Right ventricle myocardium inferior (tissue), 1 donor: ENCODE results near the gene ZNF483. TPM values are rescaled to one million over a fixed set of nuclear protein-coding genes. Genes with fewer than 3 reads are reported as not detected.
A peak's percentile ranks its signal among the peaks of the same experiment; 100 is the strongest.
"Not testable (repeated sequence)": the region's sequence is repeated elsewhere in the genome, so short reads cannot be mapped to it uniquely, and the experiment has no call there.

Experiments used
- ATAC-seq: fragments of 200-7000 bp; cut with Tn5 transposase; one replicate; pipeline ENCODE4 v1.9.1; 2020; ENCODE audit warnings: mild to moderate bottlenecking, moderate library complexity
- DNase-seq: peaks from one replicate; pipeline ENCODE4 v3.0.0; 2021; ENCODE audit errors: missing footprints
- intact Hi-C: fragments of 100-400 bp; cut with DNase I; formaldehyde crosslinking; loops from one replicate; pipeline ENCODE4 v1.11.0; 2022
- total RNA-seq: library from RNA; stranded (reverse); fragmentation: NEBNext Ultra II Directional; extraction: Animal tissue kit (Norgen Biotek cat#: 25700); gene quantifications from one replicate; pipeline ENCODE4 v1.2.1, GENCODE V29; 2021
- donor health status: DM: no; HTN: yes; CAD: no; lungs with severe emphysema.

ZNF483 gene
- total RNA-seq, 1 donor from 2014 or later, result 4.2 TPM

GRCh38 chr9:111531716-111532115, 6.7 kb downstream of the ZNF483 start:
- intact Hi-C loops, result no loop called here
- ATAC-seq, result no peak

GRCh38 chr9:111533099-111533790, 8.3 kb downstream of the ZNF483 start:
- DNase-seq (no peak), ATAC-seq (no peak)
- intact Hi-C loops, result no loop called here

More at GRCh38 chr9:111531716-111532115, 6.7 kb downstream of the ZNF483 start:
- no peak for DNase-seq

- DNase-seq, result no peak
- intact Hi-C loops, result no loop called here
- ATAC-seq, result no peak
These were observed 17.7 kb downstream of the ZNF483 start for GRCh38 chr9:111542497-111543254.

DNA sequence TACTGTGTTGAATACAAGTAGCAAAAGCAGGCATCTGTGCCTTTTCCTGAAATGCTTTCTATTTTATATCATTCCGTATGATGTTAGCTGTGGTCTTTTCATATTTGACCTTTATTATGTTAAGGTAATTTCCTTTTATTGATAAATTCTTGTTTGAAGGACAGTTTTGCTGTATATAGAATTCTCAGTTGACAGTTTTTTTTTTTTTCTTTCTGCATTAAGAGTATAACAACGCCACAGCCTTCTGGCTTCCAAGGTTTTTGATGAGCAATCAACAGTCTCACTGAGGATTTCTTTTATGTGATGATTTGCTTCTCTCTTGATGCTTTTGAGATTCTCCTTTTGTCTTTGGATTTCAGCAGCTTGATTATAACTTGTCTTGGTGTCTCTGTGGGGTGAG, 23.6 kb downstream of the ZNF483 start:
- intact Hi-C loops, result no loop called here
- ATAC-seq, result no peak
- no peak for DNase-seq

DNA sequence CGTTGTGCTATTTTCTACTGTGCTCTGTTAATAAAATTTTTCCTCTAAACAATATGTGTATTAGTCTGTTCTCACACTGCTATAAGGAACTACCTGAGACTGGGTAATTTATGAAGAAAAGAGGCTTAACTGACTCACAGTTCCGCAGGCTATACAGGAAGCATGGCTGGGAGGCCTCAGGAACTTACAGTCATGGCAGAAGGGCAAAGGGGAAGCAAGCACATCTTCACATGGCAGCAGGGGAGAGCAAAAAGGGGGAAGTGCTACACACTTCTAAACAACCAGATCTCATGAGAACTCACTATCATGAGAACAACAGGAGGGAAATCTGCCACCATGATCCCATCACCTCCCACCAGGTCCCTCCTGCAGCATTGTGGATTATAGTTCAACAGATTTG, 30.4 kb downstream of the ZNF483 start:
- DNase-seq, ATAC-seq, intact Hi-C loops: not testable (repeated sequence)

- no peak for DNase-seq
- ATAC-seq, result no peak
- intact Hi-C loops, result no loop called here
These were observed 34.1 kb downstream of the ZNF483 start for GRCh38 chr9:111559000-111559610.

DNA sequence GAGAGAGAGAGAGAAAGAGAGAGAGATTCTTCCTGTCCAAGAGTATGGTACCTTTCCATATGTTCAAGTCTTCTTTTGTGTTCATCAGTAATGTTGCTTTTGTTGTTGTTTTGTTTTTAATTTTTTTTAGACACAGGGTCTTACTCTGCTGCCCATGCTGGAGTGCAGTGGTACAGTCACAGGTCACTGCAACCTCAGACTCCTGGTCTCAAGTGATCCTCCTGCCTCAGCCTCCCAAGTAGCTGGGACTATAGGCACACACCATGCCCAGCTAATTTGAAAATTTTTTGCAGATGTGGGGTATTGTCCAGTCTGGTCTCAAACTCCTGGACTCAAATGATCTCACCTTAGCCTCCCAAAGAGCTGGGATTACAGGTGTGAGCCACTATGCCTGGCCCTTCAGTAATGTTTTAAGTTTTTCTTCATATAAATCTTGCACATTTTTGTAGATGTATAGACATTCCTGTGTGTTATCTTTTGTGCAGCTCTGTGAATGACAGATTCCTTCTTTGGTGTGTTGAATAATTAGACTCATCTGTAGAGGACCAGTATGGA, 36.3 kb downstream of the ZNF483 start:
- DNase-seq (no peak), ATAC-seq (no peak)
- intact Hi-C loops, result no loop called here

DNA sequence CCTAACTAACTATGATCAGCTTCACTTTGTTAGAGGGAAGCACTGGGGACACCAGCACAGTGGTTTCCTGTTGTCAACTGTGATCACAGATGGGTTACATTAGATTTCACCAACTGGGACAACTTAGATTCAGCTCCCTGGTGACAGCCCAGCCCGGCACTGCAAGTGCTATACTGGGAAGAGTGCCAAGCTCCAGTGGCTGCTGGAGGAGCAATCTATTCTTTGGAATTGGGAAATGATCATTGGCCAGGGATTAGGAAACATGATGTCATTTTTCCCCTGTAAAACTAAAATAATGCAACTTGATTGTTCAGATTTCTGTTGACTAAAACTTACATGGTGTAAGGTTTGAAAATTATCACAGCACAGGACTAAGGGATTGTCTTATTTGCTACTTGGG, 41.3 kb downstream of the ZNF483 start:
- intact Hi-C loops, result no loop called here
- DNase-seq, result peak; percentile 67
- ATAC-seq, result no peak

DNA sequence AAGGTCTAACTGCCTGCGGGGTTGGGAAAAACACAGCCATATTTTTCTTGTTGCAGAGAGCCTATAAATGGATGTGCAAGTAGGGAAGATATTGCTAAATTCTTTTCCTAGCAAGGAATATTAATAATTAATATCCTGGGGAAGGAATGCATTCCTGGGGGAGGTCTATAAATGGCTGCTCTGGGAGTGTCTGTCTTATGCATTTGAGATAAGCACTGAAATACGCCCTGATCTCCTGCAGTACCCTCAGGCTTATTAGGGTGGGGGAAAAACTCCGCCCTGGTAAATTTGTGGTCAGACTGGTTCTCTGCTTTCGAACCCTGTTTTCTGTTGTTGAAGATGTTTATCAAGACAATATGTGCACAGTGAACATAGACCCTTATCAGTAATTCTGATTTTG, 43.1 kb downstream of the ZNF483 start:
- not testable (repeated sequence) for ATAC-seq

GRCh38 chr9:111572950-111573604, 48.1 kb downstream of the ZNF483 start:
- intact Hi-C loops, result no loop called here
- ATAC-seq, result peak; percentile 37
- DNase-seq, result no peak

More for the DNA sequence above, 43.1 kb downstream of the ZNF483 start:
- DNase-seq, intact Hi-C loops: not testable (repeated sequence)

- intact Hi-C loops, result no loop called here
- DNase-seq, result peak; percentile 71
These were observed 57.9 kb downstream of the ZNF483 start for GRCh38 chr9:111582888-111583287.

GRCh38 chr9:111586378-111586777, 61.4 kb downstream of the ZNF483 start:
- intact Hi-C loops, result no loop called here
- ATAC-seq (no peak), DNase-seq (no peak)

More at GRCh38 chr9:111582888-111583287, 57.9 kb downstream of the ZNF483 start:
- ATAC-seq, result no peak

GRCh38 chr9:111588846-111589245, 63.9 kb downstream of the ZNF483 start:
- intact Hi-C loops, result no loop called here
- DNase-seq (no peak), ATAC-seq (no peak)

DNA sequence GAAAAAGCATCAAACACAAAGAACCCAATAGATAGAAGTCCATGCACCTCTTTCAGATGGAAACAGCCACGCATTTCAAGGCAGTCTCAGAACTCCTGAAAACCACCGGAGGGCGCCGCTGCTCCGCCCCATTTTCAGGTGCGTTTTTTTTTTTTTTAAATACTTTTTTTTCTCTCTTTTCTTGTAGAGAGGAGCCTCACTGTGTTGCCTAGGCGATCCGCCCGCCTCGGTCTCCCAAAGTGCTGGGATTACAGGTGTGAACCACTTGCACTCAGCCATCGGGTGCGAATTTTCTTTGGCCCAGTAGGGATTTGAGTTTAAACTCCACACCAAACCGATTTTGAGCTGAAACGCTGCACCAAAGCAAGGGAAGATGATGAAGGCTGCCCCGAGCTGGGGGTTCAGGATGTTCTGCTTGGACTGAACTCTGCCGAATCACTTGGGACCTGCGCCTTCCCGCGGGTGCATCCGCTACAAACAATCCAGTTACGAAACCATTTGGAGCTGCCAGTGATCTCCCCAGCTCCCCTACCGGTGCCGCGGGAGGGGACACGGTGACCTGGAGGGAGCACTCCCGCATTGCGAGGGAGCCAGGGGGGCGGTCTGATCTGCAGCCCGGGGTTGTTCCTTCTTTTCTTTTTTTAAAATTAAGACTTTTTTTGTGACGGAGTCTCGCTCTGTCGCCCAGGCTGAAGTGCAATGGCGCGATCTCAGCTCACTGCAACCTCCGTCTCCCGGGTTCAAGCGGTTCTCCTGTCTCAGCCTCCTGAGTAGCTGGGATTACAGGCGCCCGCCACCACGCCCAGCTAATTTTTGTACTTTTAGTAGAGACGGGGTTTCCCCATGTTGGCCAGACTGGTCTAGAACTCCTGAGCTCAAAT, 73.1 kb downstream of the ZNF483 start:
- ATAC-seq, result peak; percentile 74
- intact Hi-C loops, result loop anchor here (2.0 to 10.0 kb wide), 2 partner anchors 33 to 97 kb away; partner anchors contain the start of gene DNAJC25
- peak; percentile 85 for DNase-seq

GRCh38 chr9:111598733-111599091, 73.7 kb downstream of the ZNF483 start:
- no peak for DNase-seq
- peak; percentile 62 for ATAC-seq
- intact Hi-C loops, result loop anchor here (2.0 to 10.0 kb wide), 2 partner anchors 32 to 96 kb away; partner anchors contain the start of gene DNAJC25

DNA sequence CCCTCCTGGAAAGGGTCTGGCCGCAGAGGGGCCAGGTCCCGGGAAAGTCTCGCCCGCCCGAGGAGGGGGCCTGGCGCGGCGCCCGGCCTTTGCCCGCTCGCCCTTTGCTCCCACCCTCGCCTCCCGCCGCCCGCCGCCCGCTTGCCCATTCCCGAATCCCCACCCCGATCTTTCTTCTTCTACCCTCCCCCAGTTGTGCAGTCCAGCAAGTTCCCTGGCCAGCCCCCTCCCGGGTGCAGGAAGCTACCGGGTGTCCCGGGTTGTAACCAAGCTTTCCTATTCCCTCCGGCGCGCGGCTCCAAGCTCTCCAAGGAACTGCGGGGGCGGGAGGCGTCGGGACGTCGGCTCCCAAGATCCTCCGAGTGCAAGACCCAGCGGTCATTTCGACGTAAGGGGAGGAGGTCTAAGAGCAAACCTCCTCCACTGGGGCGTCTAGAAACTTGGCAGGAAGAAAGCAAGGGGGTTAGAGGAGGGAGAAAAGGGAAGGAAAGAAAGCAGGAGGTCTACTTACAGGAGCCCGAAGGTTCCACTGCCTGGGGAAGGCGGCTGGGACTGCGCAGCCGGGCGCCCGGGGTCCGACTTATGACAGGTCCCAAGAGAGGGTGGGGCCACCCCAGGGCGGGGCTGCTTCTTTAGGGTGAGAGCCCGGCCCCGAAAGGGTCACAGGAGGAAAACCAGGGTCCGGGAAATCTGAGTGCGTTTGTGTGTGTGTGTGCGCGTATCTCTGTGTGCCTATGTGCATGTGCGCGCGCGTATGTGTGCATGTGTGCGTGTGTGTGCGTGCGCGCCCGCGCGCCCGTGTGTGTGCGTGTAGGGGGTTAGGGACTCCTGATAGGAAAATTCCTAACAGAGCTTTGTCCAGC, 74.3 kb downstream of the ZNF483 start, which contains the start of gene PTGR1:
TSS of gene PTGR1 (minus strand) at position 556 of the 863 bp plus-strand sequence. CDS start 2,225 bp downstream, outside the sequence.
- ATAC-seq (peak; percentile 87), DNase-seq (peak; percentile 91)
- intact Hi-C loops, result loop anchor here (2.0 to 10.0 kb wide), 2 partner anchors 31 to 95 kb away; partner anchors contain the start of gene DNAJC25

DNA sequence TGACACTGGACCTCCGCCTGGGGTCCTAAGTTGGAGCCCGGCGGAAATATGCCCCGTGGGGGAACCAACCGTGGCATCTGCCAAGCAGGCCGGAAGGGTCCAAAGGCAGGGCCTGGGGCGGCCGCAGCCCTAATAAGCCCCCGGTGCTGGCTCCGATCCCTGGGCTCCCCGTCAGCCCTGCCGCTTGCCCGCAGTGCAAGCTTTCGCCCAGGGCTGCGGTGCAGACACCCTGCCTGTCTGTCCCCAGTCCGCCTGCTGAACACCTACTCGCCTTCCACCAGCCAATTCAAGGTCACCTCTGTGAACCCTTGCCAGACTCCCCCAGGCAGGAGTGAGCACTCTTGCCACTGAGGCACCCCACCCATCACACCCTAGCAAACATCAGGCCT, 75.0 kb downstream of the ZNF483 start:
- intact Hi-C loops, result loop anchor here (2.0 to 10.0 kb wide), 2 partner anchors 31 to 95 kb away; partner anchors contain the start of gene DNAJC25
- DNase-seq (no peak), ATAC-seq (no peak)
